NCI-H2081 (cell line): ENCODE data around the gene NBEA.
"Not testable (repeated sequence)": the region's sequence is repeated elsewhere in the genome, so short reads cannot be mapped to it uniquely, and the experiment has no call there.

ENCODE experiments used
- DNase-seq, 2 experiments: peaks; one replicate each; lab custom pipeline; 2025; lab: John Stamatoyannopoulos, UW

The NBEA gene

GRCh38 chr13:35092251-35092650 lies 150.2 kb downstream of the NBEA start:
- no peak for DNase-seq

- no peak for DNase-seq
Observed at GRCh38 chr13:35092751-35093150, 150.7 kb downstream of the NBEA start.

- DNase-seq, result no peak
Observed at GRCh38 chr13:35093356-35093755, 151.3 kb downstream of the NBEA start.

GRCh38 chr13:35106771-35107170 lies 164.7 kb downstream of the NBEA start:
- DNase-seq, result not testable (repeated sequence)

GRCh38 chr13:35107535-35107934 lies 165.5 kb downstream of the NBEA start:
- DNase-seq, result no peak

- not testable (repeated sequence) for DNase-seq
Observed at GRCh38 chr13:35113612-35114011, 171.5 kb downstream of the NBEA start.

GRCh38 chr13:35127466-35127865 lies 185.4 kb downstream of the NBEA start:
- DNase-seq, result no peak

- DNase-seq, result no peak
Observed at GRCh38 chr13:35129500-35129899, 187.4 kb downstream of the NBEA start.

GRCh38 chr13:35131471-35131870 lies 189.4 kb downstream of the NBEA start:
- no peak for DNase-seq

- no peak for DNase-seq
Observed at GRCh38 chr13:35136585-35136984, 194.5 kb downstream of the NBEA start.

- no peak for DNase-seq
Observed at GRCh38 chr13:35139591-35139990, 197.5 kb downstream of the NBEA start.

GRCh38 chr13:35140321-35140720 lies 198.3 kb downstream of the NBEA start:
- DNase-seq, result peak in 1 of 2 experiments; percentile 1

GRCh38 chr13:35140831-35141230 lies 198.8 kb downstream of the NBEA start:
- no peak for DNase-seq

GRCh38 chr13:35143123-35143522 lies 201.1 kb downstream of the NBEA start:
- no peak for DNase-seq

GRCh38 chr13:35144166-35144890 lies 202.3 kb downstream of the NBEA start:
- no peak for DNase-seq

- DNase-seq, result no peak
Observed at GRCh38 chr13:35146686-35147085, 204.6 kb downstream of the NBEA start.

- DNase-seq, result peak; percentile 36 to 65
Observed at GRCh38 chr13:35157143-35157755, 215.2 kb downstream of the NBEA start.

- no peak for DNase-seq
Observed at GRCh38 chr13:35159041-35159440, 217.0 kb downstream of the NBEA start.

- DNase-seq, result no peak
Observed at GRCh38 chr13:35160896-35161295, 218.8 kb downstream of the NBEA start.

- no peak for DNase-seq
Observed at GRCh38 chr13:35162420-35162819, 220.3 kb downstream of the NBEA start.

- DNase-seq, result no peak
Observed at GRCh38 chr13:35163674-35164073, 221.6 kb downstream of the NBEA start.

GRCh38 chr13:35164324-35164932 lies 222.4 kb downstream of the NBEA start:
- DNase-seq, result peak; percentile 31 to 41

GRCh38 chr13:35165205-35165604 lies 223.1 kb downstream of the NBEA start:
- no peak for DNase-seq
